Lower leg skin (tissue), 3 donors: ENCODE data around the gene IL3RA.

Experiments used
- POLR2A ChIP-seq, 2 donors: fragments of 450-650 bp; IDR thresholded peaks; one replicate each; pipeline ENCODE4 v1.6.1; 2016 to 2017; ENCODE audit warnings: antibody characterized with exemption in 2 of 2, mild to moderate bottlenecking in 1 of 2, moderate library complexity in 1 of 2
- TF ChIP-seq, protein P1 (sequence below), 3 donors: fragments of 450-650 bp; IDR thresholded peaks; one replicate each; pipeline ENCODE4 v1.5.1; 2016; ENCODE audit warnings: antibody characterized with exemption in 3 of 3, mild to moderate bottlenecking in 3 of 3, moderate library complexity in 2 of 3

DNA sequence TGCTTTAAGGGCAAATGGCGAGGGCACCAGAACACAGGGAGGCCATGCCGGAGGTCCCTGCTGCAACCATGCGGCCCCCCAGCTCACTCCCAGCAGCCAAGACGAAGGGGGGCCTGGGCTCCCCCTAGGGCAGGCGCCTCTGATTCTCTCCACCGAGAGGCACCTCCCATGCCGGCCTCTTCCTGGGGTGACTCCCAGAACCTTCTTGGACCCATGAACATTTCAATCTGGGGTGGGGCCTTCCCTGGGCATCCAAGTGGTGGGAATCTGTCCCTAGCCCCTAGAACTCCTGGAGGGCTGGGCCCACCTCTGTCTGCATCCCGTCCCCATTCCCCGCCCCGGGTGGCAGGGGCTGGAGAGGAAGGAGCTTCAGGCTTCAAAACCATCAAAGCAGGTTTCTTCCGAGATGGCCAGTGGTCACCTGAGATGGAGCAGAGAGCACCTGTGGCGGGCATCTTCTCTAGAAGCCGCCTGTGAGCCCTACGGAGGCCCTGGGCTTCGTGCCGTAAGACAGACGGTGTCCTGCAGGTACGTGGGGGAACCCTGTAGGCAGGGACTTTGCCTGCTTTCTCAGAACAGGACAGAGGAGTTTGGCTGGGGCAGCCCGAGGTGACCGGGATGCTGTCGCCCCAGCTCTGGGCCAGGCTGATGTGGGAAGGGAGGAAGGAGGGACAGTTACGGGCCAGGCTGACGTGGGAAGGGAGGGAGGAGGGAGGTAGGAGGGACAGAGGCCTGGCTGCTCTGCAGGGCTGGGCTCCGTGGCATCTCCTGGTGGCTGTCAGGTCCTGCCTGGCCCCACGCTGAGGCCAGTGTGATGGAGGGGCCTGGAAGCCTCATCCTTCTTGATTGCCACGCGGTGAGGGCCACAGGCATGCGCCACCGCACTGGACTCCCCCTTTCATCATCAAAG is 62.1 kb downstream of the IL3RA start:
- TF ChIP-seq, protein P1, sequence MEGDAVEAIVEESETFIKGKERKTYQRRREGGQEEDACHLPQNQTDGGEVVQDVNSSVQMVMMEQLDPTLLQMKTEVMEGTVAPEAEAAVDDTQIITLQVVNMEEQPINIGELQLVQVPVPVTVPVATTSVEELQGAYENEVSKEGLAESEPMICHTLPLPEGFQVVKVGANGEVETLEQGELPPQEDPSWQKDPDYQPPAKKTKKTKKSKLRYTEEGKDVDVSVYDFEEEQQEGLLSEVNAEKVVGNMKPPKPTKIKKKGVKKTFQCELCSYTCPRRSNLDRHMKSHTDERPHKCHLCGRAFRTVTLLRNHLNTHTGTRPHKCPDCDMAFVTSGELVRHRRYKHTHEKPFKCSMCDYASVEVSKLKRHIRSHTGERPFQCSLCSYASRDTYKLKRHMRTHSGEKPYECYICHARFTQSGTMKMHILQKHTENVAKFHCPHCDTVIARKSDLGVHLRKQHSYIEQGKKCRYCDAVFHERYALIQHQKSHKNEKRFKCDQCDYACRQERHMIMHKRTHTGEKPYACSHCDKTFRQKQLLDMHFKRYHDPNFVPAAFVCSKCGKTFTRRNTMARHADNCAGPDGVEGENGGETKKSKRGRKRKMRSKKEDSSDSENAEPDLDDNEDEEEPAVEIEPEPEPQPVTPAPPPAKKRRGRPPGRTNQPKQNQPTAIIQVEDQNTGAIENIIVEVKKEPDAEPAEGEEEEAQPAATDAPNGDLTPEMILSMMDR (IDR thresholded peaks at IDR 0.05), result no peak
- TF ChIP-seq POLR2A (IDR thresholded peaks at IDR 0.05), result no peak
